Loucy (cell line): ENCODE results near the gene JARID2.

Experiments used
- CTCF ChIP-seq: fragments of 200-600 bp; sonication (generic); conservative IDR thresholded peaks from 2 replicates; pipeline ENCODE4 v1.5.1; 2014; ENCODE audit warnings: mild to moderate bottlenecking, antibody characterized with exemption, low read length
- EZH2phosphoT487 ChIP-seq: fragments of 200-600 bp; IDR thresholded peaks from 2 replicates; pipeline ENCODE4 v1.6.1; 2018; ENCODE audit warnings: antibody characterized with exemption, mild to moderate bottlenecking, moderate library complexity, borderline replicate concordance

- no peak for TF ChIP-seq EZH2phosphoT487
- TF ChIP-seq CTCF, result no peak
These were observed 189.6 kb downstream of the JARID2 start for GRCh38 chr6:15435468-15435867.
